SK-N-SH (cell line): Measurements from ENCODE around the gene NUDT13. TPM values are rescaled to one million over a fixed set of nuclear protein-coding genes. Genes with fewer than 3 reads are reported as not detected.

Experiments used
- CTCF ChIA-PET: fragments of 300-600, 350-600 bp; formaldehyde crosslinking; extraction: SDS; loops from one replicate; lab custom pipeline; 2021; lab: Yijun Ruan, JAX
- POLR2A ChIA-PET: fragments of 350-600 bp; sonication (Branson Sonifier 250); formaldehyde crosslinking; extraction: SDS; loops from one replicate; lab custom pipeline; 2020; ENCODE audit warnings: antibody characterized with exemption, inconsistent platforms; lab: Yijun Ruan, JAX
- DNase-seq: peaks from one replicate; pipeline ENCODE4 v3.0.0; 2012
- H2AFZ ChIP-seq: fragments of 200-600 bp; sonication (generic); 2 replicates; pipeline ENCODE4 v1.8.1; 2016; ENCODE audit warnings: antibody characterized with exemption, mild to moderate bottlenecking, low read depth
- H3F3A ChIP-seq: fragments of 200-600 bp; sonication (generic); replicated peaks from 2 replicates; pipeline ENCODE3; 2016; ENCODE audit warnings: antibody characterized with exemption, mild to moderate bottlenecking; ENCODE audit not compliant: insufficient read depth
- H3K27ac ChIP-seq, 2 experiments: fragments of 200-500 bp in 1 of 2; fragments of 200-600 bp in 1 of 2; sonication (Bioruptor generic) in 1 of 2; sonication (generic), shearing (Covaris generic) in 1 of 2; 2 replicates each; pipeline versions ENCODE4 v1.5.1 to v1.6.1; 2014 to 2016; ENCODE audit warnings: low read depth in 2 of 2, inconsistent platforms in 1 of 2, low read length in 1 of 2, mild to moderate bottlenecking in 1 of 2, mixed read lengths in 1 of 2
- H3K27me3 ChIP-seq: fragments of 200-600 bp; sonication (generic), shearing (Covaris generic); 2 replicates; pipeline ENCODE4 v1.6.1; 2016; ENCODE audit warnings: mixed run types; ENCODE audit not compliant: insufficient read depth
- H3K36me3 ChIP-seq, 2 experiments: fragments of 200-500 bp in 1 of 2; fragments of 200-600 bp in 1 of 2; sonication (Bioruptor generic) in 1 of 2; sonication (generic) in 1 of 2; replicated peaks in 1 of 2; 2 replicates each; pipeline versions ENCODE3 to v1.5.1; 2014 to 2016; ENCODE audit warnings: low read length in 1 of 2, mild to moderate bottlenecking in 1 of 2; ENCODE audit not compliant: insufficient read depth in 2 of 2, control insufficient read depth in 1 of 2
- H3K4me1 ChIP-seq, 2 experiments: fragments of 200-500 bp in 1 of 2; fragments of 200-600 bp in 1 of 2; sonication (Bioruptor generic) in 1 of 2; sonication (generic), shearing (Covaris generic) in 1 of 2; 2 replicates each; pipeline versions ENCODE4 v1.5.1 to v1.6.1; 2014 to 2016; ENCODE audit warnings: low read depth in 1 of 2, low read length in 1 of 2, mixed run types in 1 of 2; ENCODE audit not compliant: insufficient read depth in 2 of 2, control insufficient read depth in 1 of 2
- H3K4me2 ChIP-seq: fragments of 200-600 bp; sonication (generic), shearing (Covaris generic); 2 replicates; pipeline ENCODE4 v1.6.1; 2017; ENCODE audit warnings: mixed run types
- H3K4me3 ChIP-seq, 2 experiments: fragments of 200-500 bp in 1 of 2; fragments of 200-600 bp in 1 of 2; sonication (Bioruptor generic) in 1 of 2; sonication (generic), shearing (Covaris generic) in 1 of 2; 2 replicates each; pipeline versions ENCODE4 v1.5.1 to v1.8.1; 2014 to 2016; ENCODE audit warnings: low read depth in 2 of 2, inconsistent platforms in 1 of 2, low read length in 1 of 2, mild to moderate bottlenecking in 1 of 2, mixed read lengths in 1 of 2, moderate library complexity in 1 of 2
- H3K79me2 ChIP-seq: fragments of 200-600 bp; sonication (generic); 2 replicates; pipeline ENCODE4 v1.8.1; 2017; ENCODE audit warnings: mild to moderate bottlenecking; ENCODE audit not compliant: insufficient read depth
- H3K9ac ChIP-seq: fragments of 200-600 bp; sonication (generic); 2 replicates; pipeline ENCODE4 v1.6.1; 2017; ENCODE audit warnings: mixed run types
- H3K9me2 ChIP-seq: fragments of 200-600 bp; sonication (generic); 2 replicates; pipeline ENCODE4 v1.6.1; 2017; ENCODE audit warnings: mixed run types
- H3K9me3 ChIP-seq: fragments of 200-600 bp; sonication (generic); 2 replicates; pipeline ENCODE4 v1.6.1; 2017; ENCODE audit warnings: mixed run types, mild to moderate bottlenecking, moderate library complexity
- H4K20me1 ChIP-seq: fragments of 200-600 bp; sonication (generic); 2 replicates; pipeline ENCODE4 v1.6.1; 2017; ENCODE audit warnings: mild to moderate bottlenecking, mixed run types; ENCODE audit not compliant: insufficient read depth
- CHD2 ChIP-seq: fragments of 150-350 bp; IDR thresholded peaks from 2 replicates; pipeline ENCODE4 v1.6.1; 2018; ENCODE audit warnings: low read length; ENCODE audit not compliant: partially characterized antibody
- EP300 ChIP-seq, 2 experiments: IDR thresholded peaks; 2 replicates each; pipeline versions ENCODE4 v1.4.0 to v1.6.1; 2012; ENCODE audit warnings: borderline replicate concordance in 1 of 2, low read depth in 1 of 2, low read length in 1 of 2
- EZH2phosphoT487 ChIP-seq: fragments of 200-600 bp; sonication (generic); IDR thresholded peaks from 2 replicates; pipeline ENCODE4 v1.6.1; 2017; ENCODE audit warnings: low read depth, mixed run types, mild to moderate bottlenecking, antibody characterized with exemption, moderate library complexity, borderline replicate concordance
- FOSL2 ChIP-seq: IDR thresholded peaks from 2 replicates; pipeline ENCODE4 v1.4.0; 2012; ENCODE audit warnings: low read depth, mild to moderate bottlenecking, moderate library complexity, borderline replicate concordance
- FOXM1 ChIP-seq: IDR thresholded peaks from 2 replicates; pipeline ENCODE4 v1.4.0; 2012; ENCODE audit warnings: low read depth, mild to moderate bottlenecking
- GABPA ChIP-seq: IDR thresholded peaks from 2 replicates; pipeline ENCODE4 v1.4.0; 2012; ENCODE audit warnings: low read depth, mild to moderate bottlenecking
- GATA2 ChIP-seq: sonication (generic); formaldehyde crosslinking; IDR thresholded peaks from 2 replicates; pipeline ENCODE4 v1.5.0; 2020; ENCODE audit warnings: mild to moderate bottlenecking, missing genetic modification reagents
- IRF3 ChIP-seq: fragments of 150-350 bp; IDR thresholded peaks from 2 replicates; pipeline ENCODE4 v1.6.1; 2016; ENCODE audit warnings: mild to moderate bottlenecking, low read depth, low read length
- MEF2A ChIP-seq: IDR thresholded peaks from 2 replicates; pipeline ENCODE4 v1.4.0; 2012; ENCODE audit warnings: low read depth, borderline replicate concordance
- MXI1 ChIP-seq: IDR thresholded peaks from 2 replicates; pipeline ENCODE4 v1.6.1; 2012; ENCODE audit warnings: mild to moderate bottlenecking, low read depth, low read length, improper control_type of control experiment
- NRF1 ChIP-seq: IDR thresholded peaks from 2 replicates; pipeline ENCODE4 v1.6.1; 2012; ENCODE audit warnings: low read depth, mild to moderate bottlenecking, low read length
- PBX3 ChIP-seq: IDR thresholded peaks from 2 replicates; pipeline ENCODE4; 2012
- POLR2AphosphoS5 ChIP-seq: IDR thresholded peaks from 2 replicates; pipeline ENCODE4 v1.6.1; 2012; ENCODE audit warnings: low read depth, low read length
- REST ChIP-seq: IDR thresholded peaks from 2 replicates; pipeline ENCODE4 v1.6.1; 2012; ENCODE audit warnings: mild to moderate bottlenecking, low read depth, low read length, moderate library complexity
- RXRA ChIP-seq: IDR thresholded peaks from 2 replicates; pipeline ENCODE4 v1.4.0; 2012; ENCODE audit warnings: low read depth, mild to moderate bottlenecking, borderline replicate concordance
- SIN3A ChIP-seq: IDR thresholded peaks from 2 replicates; pipeline ENCODE4 v1.6.1; 2012; ENCODE audit warnings: low read depth, mild to moderate bottlenecking, low read length, moderate library complexity, borderline replicate concordance
- SMC3 ChIP-seq: IDR thresholded peaks from 2 replicates; pipeline ENCODE4 v1.6.1; 2012; ENCODE audit warnings: low read depth, low read length, improper control_type of control experiment
- USF1 ChIP-seq: IDR thresholded peaks from 2 replicates; pipeline ENCODE4 v1.4.0; 2012; ENCODE audit warnings: low read depth, borderline replicate concordance
- YY1 ChIP-seq: IDR thresholded peaks from 2 replicates; pipeline ENCODE4 v1.4.0; 2012; ENCODE audit warnings: low read depth, mild to moderate bottlenecking
- ZBTB33 ChIP-seq: IDR thresholded peaks from 2 replicates; pipeline ENCODE4 v1.4.0; 2012; ENCODE audit warnings: low read depth, borderline replicate concordance
- WGBS: methylation state at CpG from one replicate; pipeline ENCODE4 v1.1.6; 2017; ENCODE audit warnings: low lambda C conversion rate; 5-methylcytosine and 5-hydroxymethylcytosine counted together
- polyA plus RNA-seq, 3 experiments: library from polyadenylated mRNA; depleted of rRNA; stranded (reverse); fragments of >200 nt; gene quantifications; 2 replicates each; pipeline ENCODE4 v1.2.3, GENCODE V29; 2012

The NUDT13 gene
- polyA plus RNA-seq, 1 of the 3 experiments (the other 2 are of a cell fraction): 3.4 TPM

GRCh38 chr10:73119457-73119856 is 9.2 kb downstream of the NUDT13 start (continued):
- no peak for TF ChIP-seq ZBTB33
- TF ChIP-seq FOXM1: no peak
- no peak for TF ChIP-seq EP300 (IDR thresholded peaks at IDR 0.05; ENCODE audit: borderline replicate concordance in 1 of 2, low read depth in 1 of 2, low read length in 1 of 2)

GRCh38 chr10:73119952-73120351 is 9.7 kb downstream of the NUDT13 start:
- peaks cover 30% of the 10 kb centered on the region for H3F3A ChIP-seq
- no peaks in the 10 kb centered on the region for H4K20me1 ChIP-seq
- H3K9me2 ChIP-seq: no peaks in the 10 kb centered on the region
- H3K27me3 ChIP-seq: no peaks in the 10 kb centered on the region
- no peaks in the 10 kb centered on the region for H3K9me3 ChIP-seq
- H2AFZ ChIP-seq: no peak overlapping the region
- 98% methylated on average over 4 of the region's 4 CpGs for WGBS
- H3K9ac ChIP-seq: no peak overlapping the region
- H3K36me3 ChIP-seq: peaks cover 11 to 49% of the 10 kb centered on the region in 2 experiments
- peaks cover 0 to 6% of the 10 kb centered on the region in 2 experiments; a peak in 1 of 4 replicates for H3K4me1 ChIP-seq
- H3K27ac ChIP-seq: no peak overlapping the region; a peak in 1 of 4 replicates
- no peak for TF ChIP-seq PBX3
- no peak for TF ChIP-seq SIN3A
- TF ChIP-seq FOXM1: no peak
- TF ChIP-seq RXRA: no peak
- no peak for TF ChIP-seq ZBTB33
- TF ChIP-seq FOSL2: no peak
- no peak for TF ChIP-seq CHD2
- no peak for TF ChIP-seq GATA2 (CRISPR knock-in tag)
- TF ChIP-seq SMC3: no peak
- no peak for TF ChIP-seq POLR2AphosphoS5
- TF ChIP-seq NRF1: no peak
- no peak for TF ChIP-seq IRF3
- TF ChIP-seq GABPA: no peak
- TF ChIP-seq EZH2phosphoT487: no peak
- TF ChIP-seq MXI1: no peak
- no peak for TF ChIP-seq YY1
- no peak for TF ChIP-seq REST
- no peak for TF ChIP-seq USF1
- no peak for TF ChIP-seq MEF2A
- peaks cover 22% of the 10 kb centered on the region for H3K79me2 ChIP-seq
- H3K4me2 ChIP-seq: no peak overlapping the region
- no peak for DNase-seq
- no peak overlapping the region for H3K4me3 ChIP-seq
- POLR2A ChIA-PET: no interaction called here
- CTCF ChIA-PET: no interaction called here
